Activated CD4-positive, CD25-positive, alpha-beta regulatory T cell treated with anti-CD3 and anti-CD28 coated beads, Interleukin-2, amount 50 U/mL, for 24 hours (primary cell): ENCODE data around the gene AVPI1.
"Not testable (repeated sequence)": the region's sequence is repeated elsewhere in the genome, so short reads cannot be mapped to it uniquely, and the experiment has no call there.

ENCODE experiments used
- ATAC-seq, 2 donors: fragments of 150-1000 bp; cut with Tn5 transposase; one replicate each; pipeline ENCODE4 v1.10.0; 2021; ENCODE audit warnings: mild to moderate bottlenecking in 1 of 2, moderate library complexity in 1 of 2

Gene AVPI1

DNA sequence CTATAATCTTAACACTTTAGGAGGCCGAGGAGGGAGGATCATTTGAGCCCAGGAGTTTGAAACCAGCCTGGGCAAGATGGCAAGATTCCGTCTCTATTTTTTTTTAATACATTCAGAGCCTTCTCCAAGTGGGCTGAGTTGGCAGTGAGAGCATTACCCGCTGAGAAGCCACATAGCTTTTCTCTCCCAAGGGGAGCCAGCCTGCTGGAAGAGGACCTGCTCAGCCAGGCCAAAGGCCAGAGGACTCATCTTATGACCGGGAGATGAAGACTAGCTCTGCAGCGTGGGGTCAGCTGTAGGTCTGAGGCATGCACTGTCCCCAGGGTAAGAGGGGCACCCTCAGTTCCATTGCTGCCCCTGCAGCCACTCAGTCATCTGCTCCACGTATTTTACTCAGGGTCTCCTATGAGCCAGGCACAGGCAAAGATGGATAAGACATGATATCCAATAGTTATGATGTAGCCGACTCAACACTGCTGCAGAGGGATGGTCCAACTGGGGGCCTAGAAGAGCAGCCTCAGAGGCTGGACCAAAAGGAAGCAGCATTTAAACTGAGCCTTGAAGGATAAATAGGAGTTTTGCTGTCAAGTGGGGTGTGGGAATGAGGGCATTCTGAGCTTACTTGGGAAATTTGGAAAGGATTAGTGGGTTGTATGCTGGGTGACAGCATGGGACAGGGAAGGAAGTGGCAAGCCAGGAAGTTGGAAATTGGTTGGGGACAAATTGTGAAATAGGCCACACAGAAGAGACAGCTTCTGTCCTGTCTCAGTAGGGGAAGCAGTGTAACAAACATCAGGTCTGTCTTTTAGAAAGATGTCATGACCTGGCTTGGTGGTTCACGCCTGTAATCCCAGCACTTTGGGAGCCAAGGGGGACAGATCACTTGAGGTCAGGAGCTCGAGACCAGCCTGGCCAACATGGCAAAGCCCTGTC is 24.9 kb upstream of the AVPI1 start:
- no peak for ATAC-seq

DNA sequence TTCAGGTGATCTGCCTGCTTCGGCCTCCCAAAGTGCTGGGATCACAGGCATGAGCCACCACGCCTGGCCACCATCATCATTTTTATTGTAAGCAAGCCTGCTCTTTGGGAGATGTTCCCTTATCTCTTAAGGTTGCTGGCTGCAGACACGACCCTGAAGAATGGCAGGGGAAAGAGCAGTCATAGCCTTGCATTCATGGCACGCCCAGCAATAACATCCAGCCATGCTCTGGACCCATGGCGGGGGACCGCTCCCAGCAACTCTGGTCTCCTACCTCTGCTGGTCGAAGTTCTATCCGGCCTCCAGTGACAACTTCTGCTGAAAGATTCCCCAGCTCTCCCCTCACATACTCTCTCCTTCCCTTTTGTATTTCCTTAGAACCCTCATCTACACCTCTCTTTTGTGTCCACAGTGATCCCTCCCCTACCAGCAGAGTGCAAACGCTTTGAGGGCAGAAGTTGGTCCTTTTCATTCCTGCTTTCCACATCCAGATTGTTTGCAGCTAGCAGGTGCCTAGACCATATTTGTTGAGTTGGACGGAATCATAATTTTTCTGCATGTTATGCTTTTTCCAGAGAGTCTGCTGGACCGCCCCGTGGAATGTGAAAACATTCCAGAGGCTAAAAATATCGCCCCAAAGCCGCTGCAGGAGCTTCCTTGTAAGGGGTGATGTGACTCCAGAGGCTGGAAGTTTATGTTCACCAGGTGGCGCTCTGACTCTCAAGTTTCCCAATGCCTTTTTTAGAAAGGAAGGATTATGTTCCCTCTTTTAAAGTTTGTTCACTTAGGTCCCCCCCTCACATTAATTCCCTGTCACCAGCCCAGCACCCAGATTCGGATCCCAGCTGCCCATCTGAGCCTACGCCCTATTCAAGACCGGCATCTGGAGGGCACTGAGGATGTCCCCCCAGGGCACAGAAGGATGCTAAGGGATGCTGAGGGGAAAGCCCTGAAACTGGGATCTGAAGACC is 22.2 kb upstream of the AVPI1 start:
- no peak for ATAC-seq

DNA sequence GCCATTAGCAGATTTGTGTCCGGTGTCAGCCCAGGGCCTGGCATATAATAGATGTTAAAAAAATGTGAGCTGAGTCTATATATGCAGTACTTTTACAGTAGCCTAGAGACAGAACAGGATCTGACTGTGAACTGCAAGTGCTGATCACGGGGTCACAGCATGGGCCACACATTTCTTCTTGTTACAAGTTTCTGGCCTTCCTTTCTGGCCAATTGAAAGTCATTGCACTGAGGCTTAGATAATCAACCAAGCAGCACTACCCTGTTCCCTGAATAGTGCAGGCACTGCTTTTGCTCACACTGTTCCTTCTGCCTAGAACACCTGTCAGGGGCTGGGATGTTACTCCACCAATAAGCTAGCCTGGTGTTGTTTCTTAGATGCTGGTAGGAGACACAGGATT is 21.1 kb upstream of the AVPI1 start:
- ATAC-seq: no peak

DNA sequence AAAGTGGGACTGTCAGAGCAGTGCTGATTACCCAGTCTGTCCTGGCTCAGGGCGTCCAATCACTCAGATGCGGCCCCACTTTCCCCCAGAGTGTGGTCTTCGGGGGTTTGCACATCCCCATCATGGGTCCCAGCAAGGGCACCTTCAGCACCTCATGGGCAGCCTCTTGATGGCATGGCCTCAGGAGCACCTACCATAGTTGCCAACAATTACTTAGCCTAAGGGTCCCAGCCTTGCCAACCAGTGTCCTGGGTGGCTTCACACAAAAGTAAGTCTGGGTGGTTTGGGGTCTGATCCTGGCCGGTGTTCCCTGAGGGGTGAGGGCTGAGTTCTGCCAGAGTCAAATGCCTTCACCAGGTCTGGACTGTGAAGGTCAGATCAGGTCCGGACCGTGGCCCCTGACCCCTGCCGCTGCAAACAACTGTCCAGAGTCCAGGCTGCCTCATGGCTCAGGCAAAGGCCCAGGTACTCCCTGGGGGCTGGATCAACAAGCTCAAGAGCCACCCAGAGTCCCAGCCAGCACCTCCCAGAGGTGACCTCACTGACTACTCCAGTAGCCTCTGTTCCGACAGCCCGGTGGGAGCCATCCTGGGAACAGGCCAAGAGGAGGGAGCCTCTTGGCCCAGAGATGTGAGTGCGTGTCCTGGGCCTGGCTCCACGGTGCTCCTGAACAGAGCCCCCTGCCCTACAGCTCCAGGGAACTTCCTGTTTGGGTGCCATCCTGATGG is 20.3 kb upstream of the AVPI1 start:
- no peak for ATAC-seq

DNA sequence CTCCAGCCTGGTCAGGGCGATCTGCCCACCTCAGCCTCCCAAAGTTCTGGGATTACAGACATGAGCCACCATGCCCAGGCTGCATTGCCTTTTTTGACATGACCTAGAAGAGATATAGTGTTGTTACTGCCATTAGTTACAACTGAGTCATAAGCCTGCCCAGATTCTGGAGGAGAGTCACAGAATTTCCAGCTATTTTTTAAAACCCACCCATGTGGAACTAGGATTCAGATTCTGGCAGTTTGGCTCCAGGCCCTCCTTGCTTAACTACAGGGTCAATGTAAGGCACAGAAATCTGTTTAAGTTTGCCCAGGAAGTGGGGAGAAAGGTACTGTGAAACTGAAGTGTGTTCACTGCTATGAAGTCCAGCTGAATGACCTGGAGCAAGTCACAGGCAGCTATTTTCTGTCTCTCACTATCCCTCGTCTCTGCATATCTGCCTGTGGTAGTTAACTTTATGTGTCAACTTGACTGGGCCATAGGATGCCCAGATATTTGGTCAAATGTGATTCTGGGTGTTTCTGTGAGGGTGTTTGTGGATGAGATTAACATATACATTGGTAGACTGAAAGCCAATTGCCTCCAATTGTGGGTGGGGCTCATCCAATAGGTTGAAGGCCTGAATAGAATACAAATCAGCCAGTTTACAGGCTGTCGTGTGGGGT is 18.1 kb upstream of the AVPI1 start:
- no peak for ATAC-seq

DNA sequence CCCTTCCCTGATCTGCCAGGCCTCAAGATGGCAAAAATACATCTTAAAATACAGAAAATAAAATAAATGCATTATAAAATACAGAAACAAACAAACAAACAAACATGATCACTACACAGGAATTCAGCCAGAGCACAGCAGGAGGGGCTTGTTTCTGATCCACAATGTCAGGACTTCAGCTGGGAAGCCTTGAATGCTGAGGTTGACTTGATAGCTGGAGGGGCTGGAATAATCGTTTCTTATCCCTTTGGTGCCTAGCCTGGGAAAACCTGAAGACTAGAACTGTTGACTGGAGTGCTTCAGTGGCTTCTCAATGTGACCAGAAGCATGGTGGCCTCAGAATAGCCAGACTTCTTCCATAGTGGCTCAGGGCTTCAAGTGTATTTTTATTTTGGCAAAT is 17.3 kb upstream of the AVPI1 start:
- no peak for ATAC-seq

DNA sequence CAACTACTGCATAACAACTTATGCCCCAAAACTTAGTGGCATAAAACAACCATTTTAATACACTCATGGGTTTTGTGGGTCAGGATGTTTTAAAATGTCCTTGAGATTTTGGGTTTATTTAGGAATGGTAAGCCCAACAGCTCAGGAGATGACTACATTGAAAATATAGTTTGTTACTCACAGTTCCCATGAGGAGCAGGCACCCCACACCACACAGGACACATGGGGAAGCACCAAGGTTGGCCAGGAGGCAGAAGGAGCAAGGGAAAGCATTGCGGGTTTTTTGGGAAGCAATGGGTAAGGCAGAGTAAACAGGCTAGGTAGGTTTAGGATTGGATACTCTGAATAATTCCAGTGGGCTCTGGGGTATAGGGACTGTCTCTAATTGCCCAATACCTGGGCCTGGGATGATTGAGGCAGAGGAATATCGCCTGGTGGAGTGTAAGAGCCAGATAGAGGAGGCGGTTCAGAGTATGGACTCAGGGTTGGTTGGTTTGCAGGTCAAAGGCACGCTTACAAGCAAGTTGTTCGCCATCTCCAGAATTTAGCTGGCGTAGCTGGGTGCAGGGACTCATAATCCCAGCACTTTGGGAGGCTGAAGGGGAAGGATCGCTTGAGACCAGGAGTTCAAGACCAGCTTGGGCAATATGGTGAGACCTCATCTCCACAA is 16.5 kb upstream of the AVPI1 start:
- ATAC-seq: no peak

DNA sequence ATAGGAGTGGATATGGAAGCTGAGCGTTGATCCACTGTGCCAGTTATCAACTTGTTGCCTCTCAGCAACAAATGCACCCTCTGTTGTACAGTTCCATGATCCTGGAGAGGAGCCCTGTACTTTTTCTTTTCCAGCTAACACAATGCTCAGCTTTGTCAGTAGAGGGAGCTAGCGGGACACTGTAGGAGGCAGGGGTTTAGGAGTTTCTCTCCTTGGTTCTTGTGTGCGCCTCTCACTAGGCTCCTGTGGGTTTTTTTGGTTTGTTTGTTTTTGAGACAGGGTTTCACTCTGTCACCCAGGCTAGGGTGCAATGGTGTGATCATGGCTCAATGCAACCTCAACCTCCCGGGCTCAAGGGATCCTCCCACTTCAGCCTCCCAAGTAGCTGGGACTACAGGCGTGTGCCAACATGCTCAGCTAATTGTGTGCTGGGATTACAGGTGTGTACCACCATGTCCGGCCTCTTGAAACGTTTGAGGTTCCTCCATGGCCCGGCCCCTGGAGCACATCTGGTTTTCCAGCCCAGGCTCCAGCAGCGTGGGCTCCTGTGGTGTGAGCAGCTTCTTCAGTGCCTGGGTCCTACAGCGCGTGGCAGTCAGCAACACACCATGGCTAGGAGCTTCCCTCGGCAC is 14.5 kb upstream of the AVPI1 start:
- peak; percentile 70 to 76 for ATAC-seq

DNA sequence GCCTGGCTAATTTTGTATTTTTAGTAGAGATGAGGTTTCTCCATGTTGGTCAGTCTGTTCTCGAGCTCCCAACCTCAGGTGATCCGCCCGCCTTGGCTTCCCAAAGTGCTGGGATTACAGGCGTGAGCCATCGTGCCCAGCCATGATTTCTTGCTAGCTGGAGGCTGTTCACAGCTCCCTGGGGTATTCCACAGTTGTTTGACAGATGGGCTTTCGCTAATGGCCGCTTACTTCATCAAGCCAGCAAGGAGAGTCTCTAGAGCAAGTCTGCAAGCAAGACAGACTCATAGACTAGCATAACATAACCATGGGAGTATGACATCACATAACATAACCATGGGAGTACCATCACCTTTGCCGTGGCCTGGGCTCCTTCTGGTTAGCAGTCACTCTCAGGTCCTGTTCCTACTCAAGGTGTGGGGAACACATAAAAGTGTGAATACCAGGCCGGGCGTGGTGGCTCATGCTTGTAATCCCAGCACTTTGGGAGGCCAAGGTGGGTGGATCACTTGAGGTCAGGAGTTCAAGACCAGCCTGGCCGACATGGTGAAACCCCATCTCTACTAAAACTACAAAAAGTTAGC is 11.1 kb upstream of the AVPI1 start:
- ATAC-seq: not testable (repeated sequence)

DNA sequence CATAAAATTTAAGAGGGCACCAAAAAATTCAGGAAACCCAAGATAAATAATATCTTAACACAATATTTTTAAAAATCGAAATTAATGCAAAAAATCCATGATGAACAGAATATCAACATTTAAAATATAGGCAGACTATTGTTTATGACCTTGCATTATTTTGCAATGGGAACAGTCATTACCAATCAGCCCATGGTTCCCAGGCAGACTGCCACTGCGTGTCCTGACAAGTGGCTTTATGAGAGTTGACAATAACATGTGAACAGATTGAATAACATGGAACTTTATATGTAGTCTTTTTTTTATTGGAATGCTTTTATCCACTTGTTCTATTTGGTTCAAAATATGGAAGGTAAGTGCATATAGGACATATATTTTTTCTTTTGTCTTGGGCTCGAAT is 3.1 kb upstream of the AVPI1 start:
- no peak for ATAC-seq

DNA sequence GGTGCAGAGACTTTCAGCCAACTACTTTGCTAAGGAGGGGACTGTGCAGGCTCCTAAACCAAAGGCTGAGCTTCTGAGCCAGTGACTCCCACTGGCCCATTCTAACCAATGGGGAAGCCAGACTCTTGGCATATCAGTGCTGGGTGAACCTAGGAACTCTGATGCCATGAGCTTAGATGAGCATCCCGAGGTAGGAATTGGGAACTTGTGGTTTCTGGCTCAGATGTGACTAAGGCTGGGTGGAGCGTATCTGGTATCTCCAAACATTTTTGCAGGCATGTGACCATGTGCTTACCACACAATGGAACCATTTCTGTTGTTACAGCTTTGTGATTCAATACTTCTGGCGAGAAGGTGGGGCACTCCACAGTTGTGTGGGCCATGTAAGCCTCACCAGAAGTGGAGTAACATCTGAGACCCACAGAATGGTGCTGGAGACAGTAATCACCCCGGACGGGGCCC is 2.5 kb upstream of the AVPI1 start:
- ATAC-seq: no peak

DNA sequence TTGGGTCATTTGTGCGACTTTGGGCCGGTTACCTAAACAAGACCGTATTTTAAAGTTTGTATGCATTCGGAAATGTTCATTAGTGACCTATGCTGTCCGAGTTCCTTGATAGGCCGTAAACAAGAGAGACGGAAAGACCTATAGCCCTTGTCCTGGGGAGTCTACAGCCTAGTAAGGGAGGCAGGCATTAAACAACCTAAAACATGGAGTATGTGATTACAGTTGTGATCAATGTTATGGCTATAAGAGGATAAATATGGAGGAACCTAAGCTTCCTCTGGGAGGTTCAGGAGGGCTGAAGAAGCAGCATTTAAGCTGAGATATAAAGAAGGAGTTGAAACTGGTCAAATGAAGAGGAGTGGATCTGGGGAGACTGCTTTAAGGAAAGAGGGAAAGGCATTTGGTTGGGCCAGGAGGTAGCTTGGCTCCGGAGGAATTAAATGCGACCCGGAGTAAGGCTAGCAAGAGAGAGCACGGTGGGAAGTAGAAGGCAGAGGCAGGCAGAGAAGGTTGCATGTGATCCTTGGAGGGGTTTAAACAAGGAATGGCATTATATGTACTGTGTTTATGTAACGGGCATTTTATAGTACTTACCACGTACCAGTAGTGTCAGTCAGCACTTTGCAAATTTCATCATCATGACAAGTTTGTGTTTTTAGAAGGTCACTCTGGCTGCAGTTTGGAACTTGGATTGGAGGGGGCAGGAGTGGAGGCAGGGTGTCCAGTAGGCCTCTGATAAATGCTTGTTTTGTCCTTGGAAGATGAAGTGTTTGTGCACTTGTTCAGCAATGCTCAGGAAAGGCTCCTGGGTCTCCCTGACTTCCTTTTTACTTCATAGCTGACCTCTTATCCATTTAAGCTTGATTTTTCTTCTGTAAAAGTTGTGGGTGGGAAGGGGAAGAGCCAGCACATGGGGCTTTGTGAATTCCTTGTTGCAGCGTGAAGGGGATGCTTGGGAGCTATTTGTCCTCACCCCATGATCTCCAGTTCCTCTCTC is 1.0 kb upstream of the AVPI1 start:
- ATAC-seq: no peak

DNA sequence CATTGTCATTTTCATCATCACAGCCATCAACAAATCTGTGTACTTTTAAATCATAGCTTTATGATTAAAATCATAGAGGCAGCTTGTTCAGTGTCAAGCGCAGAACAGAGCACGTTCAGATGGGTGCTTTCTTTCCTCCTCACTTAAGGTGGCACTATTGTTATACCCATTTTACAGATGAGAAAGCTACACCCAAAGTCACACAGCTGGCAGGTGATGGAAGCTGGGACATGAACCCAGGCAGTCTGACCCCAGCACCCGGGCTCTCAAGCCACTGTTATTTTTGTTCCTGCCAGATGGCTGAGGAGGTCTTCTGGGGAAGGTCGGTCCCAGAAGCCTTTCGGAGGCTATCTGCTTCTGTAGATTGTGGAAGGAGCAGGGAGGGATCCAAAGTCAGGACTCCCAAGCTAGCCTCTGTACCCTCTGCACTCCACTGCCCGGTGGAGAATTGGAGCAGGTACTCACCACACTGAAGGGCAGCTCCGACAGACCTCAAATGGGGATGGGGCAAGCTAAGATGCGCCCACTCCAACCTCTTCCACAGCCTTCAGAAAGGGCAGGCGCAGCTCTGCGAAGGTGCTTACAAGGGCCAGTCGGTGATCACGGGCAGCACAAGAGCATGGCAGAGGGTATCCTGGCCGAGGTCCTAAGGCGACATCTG is 610 bp downstream of the AVPI1 start:
- ATAC-seq: no peak

DNA sequence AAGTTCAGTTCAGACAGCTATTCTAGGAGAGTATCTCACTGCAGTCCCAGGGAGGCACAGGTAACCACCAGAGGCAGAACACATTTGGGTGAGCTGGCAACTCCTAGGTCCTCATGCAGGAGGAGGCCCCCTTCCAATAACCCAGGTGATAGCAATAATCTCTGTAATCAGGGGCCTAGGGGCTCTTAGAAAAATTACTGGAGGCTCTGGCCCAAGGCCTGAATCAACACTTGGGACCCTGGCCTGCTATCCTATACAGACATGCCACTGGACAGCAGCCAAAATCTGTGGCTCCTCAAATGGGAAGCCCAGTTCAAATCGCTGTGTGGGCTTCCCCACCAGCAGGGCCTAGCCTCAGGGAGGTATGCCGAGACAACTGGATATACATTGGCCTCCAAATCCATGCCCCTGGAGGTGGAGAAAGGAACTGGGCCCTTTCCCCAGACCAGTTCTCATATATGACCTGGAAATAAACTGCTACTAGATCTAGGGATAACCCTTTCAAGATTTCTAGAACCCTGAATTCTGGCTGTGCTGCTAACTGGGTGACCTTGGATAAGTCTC is 1.6 kb downstream of the AVPI1 start:
- no peak for ATAC-seq

DNA sequence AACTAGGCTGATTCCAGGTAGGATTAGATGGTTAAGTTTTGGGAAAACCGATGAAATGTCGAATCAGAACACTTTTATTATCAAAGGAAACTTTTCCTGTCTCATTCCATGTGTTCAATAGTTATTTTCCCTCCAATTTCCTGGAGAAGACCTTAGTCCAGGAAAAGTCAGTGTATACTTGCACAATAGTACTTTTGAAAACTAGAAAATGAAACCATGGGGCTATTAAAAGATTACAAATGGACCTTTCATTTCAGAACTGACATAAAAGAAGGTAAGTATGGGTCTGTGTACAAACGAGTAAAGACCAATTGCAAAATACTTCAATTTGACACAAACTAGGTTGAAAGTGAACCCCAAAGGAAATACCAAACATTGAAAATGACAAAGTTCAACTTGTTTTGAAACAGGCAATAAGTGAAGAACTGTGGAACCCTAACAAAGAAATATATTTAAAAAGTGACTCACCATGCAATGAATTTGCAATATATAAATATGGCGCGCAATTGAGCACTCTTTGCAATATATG is 2.1 kb downstream of the AVPI1 start:
- no peak for ATAC-seq

DNA sequence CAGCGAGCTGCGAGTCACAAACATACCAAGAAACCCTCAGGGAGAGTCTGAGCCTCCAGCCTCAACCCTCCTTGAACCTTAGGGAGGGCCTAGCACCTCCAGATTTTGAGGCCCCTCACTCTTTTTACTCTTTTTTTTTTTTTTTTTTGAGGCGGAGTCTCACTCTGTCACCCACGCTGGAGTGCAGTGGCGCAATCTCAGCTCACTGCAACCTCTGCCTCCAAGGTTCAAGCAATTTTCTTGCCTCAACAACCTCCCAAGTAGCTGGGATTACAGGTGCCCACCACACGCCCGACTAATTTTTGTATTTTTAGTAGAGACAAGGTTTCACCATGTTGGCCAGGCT is 2.7 kb downstream of the AVPI1 start:
- ATAC-seq: not testable (repeated sequence)

DNA sequence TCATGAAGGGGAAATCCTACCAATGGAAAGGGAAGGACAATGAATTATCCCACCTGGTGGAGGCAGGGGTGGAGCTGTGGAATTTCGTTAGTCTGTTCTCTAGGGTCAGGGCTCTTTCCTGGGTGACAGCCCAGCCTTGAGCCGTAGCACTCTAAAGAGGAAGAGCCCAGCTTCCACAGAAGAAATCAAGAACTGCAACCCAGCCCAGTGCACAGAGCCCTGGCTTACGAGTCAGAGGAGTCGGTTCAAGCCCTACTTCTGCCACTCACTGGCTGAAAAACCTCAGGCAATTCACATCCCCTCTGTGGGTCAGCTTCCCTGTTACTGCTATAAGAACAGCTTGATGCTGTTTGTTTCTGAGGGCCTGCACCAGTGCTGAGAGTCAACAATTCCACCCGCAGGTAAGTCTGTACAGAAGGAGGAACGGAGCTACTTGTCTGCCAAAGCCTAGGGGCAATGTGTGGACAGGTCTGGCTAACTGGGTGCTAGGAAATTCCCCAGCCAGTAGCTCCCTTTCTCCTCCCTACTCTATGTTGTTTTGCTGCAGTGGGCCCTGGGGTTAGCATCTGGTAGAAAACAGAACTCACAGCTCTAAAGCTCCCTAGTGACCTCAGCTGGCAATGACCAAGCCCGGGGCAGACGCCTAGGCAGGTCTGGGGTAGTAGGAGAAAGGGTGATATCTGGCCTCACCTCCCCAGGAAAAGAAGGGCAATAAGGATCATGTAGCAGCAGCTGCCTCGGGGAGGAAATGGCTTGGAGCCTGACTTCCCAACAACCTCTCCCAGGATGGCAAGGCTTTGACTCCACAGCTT is 3.3 kb downstream of the AVPI1 start:
- ATAC-seq: no peak
